Neutrophil (primary cell): ENCODE measurements around the gene SLC4A2.

Experiments
- H3K27ac ChIP-seq: fragments of 200-600 bp; sonication (generic); 2 replicates; pipeline ENCODE4 v1.5.1; 2016; ENCODE audit warnings: mild to moderate bottlenecking, moderate library complexity
- H3K27me3 ChIP-seq: fragments of 200-600 bp; sonication (generic); 2 replicates; pipeline ENCODE4 v1.6.0; 2016; ENCODE audit warnings: mild to moderate bottlenecking
- H3K36me3 ChIP-seq: fragments of 200-600 bp; sonication (generic); 2 replicates; pipeline ENCODE4 v1.5.1; 2017
- H3K4me1 ChIP-seq, 2 experiments: fragments of 200-600 bp in 1 of 2; sonication (generic) in 1 of 2; 1 replicate in 1 of 2; 2 replicates in 1 of 2; pipeline versions ENCODE4 v1.5.1 to v1.6.1; 2013 to 2016; ENCODE audit warnings: low read depth in 1 of 2, low read length in 1 of 2, mild to moderate bottlenecking in 1 of 2, moderate library complexity in 1 of 2; ENCODE audit not compliant: control insufficient read depth in 1 of 2, insufficient read depth in 1 of 2
- H3K4me3 ChIP-seq, 2 experiments: fragments of 200-600 bp in 1 of 2; sonication (generic) in 1 of 2; 1 replicate in 1 of 2; 2 replicates in 1 of 2; pipeline ENCODE4 v1.5.1; 2013 to 2016; ENCODE audit warnings: low read depth in 1 of 2, low read length in 1 of 2, mild to moderate bottlenecking in 1 of 2, moderate library complexity in 1 of 2
- H3K9me3 ChIP-seq: fragments of 200-600 bp; sonication (generic); 2 replicates; pipeline ENCODE4 v1.5.1; 2016
- TF ChIP-seq, protein P1 (sequence below): fragments of 200-600 bp; sonication (generic); IDR thresholded peaks from 2 replicates; pipeline ENCODE4 v1.5.1; 2016; ENCODE audit warnings: antibody characterized with exemption

SLC4A2 gene

DNA sequence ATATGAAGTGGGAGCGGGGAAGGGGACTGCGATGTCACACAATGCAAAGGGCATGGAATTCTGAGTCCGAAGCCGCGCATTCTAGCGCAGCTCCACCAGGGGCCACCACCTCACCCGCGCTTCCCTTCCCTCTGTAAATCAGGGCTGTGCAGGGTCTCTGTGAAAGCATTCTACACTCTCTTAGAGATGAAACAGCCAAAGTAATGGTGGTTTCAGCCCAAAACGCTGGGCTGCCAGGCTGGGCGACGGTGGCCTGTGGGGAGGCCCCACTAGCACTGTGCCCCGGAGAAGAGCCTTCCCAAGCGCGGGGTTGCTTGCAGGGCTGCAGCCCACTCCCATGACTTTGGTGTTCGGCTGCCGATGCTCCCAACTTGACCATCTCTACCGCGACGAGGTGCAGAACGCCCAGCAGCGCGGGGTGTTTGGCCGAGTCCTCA, 46.5 kb upstream of the SLC4A2 start:
- no peak overlapping the region for H3K27ac ChIP-seq
- peaks cover 100% of the 10 kb centered on the region for H3K27me3 ChIP-seq
- H3K36me3 ChIP-seq = no peaks in the 10 kb centered on the region
- H3K4me3 ChIP-seq = peak overlapping the region in 1 of 2 experiments; percentile 56
- TF ChIP-seq, protein P1, sequence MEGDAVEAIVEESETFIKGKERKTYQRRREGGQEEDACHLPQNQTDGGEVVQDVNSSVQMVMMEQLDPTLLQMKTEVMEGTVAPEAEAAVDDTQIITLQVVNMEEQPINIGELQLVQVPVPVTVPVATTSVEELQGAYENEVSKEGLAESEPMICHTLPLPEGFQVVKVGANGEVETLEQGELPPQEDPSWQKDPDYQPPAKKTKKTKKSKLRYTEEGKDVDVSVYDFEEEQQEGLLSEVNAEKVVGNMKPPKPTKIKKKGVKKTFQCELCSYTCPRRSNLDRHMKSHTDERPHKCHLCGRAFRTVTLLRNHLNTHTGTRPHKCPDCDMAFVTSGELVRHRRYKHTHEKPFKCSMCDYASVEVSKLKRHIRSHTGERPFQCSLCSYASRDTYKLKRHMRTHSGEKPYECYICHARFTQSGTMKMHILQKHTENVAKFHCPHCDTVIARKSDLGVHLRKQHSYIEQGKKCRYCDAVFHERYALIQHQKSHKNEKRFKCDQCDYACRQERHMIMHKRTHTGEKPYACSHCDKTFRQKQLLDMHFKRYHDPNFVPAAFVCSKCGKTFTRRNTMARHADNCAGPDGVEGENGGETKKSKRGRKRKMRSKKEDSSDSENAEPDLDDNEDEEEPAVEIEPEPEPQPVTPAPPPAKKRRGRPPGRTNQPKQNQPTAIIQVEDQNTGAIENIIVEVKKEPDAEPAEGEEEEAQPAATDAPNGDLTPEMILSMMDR = no peak
- no peaks in the 10 kb centered on the region for H3K9me3 ChIP-seq
- H3K4me1 ChIP-seq = peaks cover 18 to 21% of the 10 kb centered on the region in 2 experiments

GRCh38 chr7:151013356-151013732, 46.0 kb upstream of the SLC4A2 start:
- no peaks in the 10 kb centered on the region for H3K9me3 ChIP-seq
- peak overlapping the region; percentile 56 to 57 for H3K4me3 ChIP-seq
- H3K27ac ChIP-seq = no peak overlapping the region
- H3K36me3 ChIP-seq = no peaks in the 10 kb centered on the region
- peaks cover 20 to 22% of the 10 kb centered on the region in 2 experiments for H3K4me1 ChIP-seq
- peaks cover 100% of the 10 kb centered on the region for H3K27me3 ChIP-seq
- TF ChIP-seq, protein P1 = no peak

- Histone ChIP-seq H3K4me1 (peaks cover 18 to 22% of the 10 kb centered on the region in 2 experiments), H3K4me3 (peak overlapping the region; percentile 56 to 57), H3K36me3 (no peaks in the 10 kb centered on the region), H3K9me3 (no peaks in the 10 kb centered on the region), H3K27me3 (peaks cover 100% of the 10 kb centered on the region), H3K27ac (no peak overlapping the region)
- TF ChIP-seq, protein P1 = no peak
These were observed 45.5 kb upstream of the SLC4A2 start for GRCh38 chr7:151013733-151014497.

GRCh38 chr7:151014950-151015349, 44.4 kb upstream of the SLC4A2 start:
- H3K4me3 ChIP-seq = no peak overlapping the region
- H3K27ac ChIP-seq = no peak overlapping the region
- H3K9me3 ChIP-seq = no peaks in the 10 kb centered on the region
- TF ChIP-seq, protein P1 = no peak
- H3K4me1 ChIP-seq = peaks cover 20 to 22% of the 10 kb centered on the region in 2 experiments
- H3K36me3 ChIP-seq = no peaks in the 10 kb centered on the region
- H3K27me3 ChIP-seq = peaks cover 100% of the 10 kb centered on the region

DNA sequence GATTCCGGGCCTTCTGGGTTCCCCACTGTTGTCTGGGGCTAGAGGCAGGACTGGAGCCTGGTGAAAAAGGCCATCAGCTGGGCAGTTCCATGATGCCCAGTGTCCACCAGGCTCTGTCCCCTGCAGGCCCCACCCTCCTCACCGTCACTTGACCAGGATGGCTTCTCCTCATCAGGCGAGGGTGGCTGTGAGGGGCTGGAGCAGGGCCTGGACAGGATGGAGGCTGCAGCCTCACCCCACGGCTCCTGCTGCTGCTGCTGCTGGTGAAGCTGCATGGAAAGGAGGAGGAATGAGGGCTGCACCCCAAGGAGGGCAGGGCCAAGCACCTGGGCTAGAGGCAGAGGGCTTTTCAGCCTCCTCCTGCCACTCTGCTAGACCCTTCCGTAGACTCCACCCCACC, 43.4 kb upstream of the SLC4A2 start:
- Histone ChIP-seq H3K9me3 (no peaks in the 10 kb centered on the region), H3K4me1 (peaks cover 20 to 22% of the 10 kb centered on the region in 2 experiments), H3K4me3 (no peak overlapping the region), H3K27ac (no peak overlapping the region), H3K36me3 (no peaks in the 10 kb centered on the region), H3K27me3 (peaks cover 100% of the 10 kb centered on the region)
- TF ChIP-seq, protein P1 = no peak
